ENCODE data around the gene EIF5A.

DNA sequence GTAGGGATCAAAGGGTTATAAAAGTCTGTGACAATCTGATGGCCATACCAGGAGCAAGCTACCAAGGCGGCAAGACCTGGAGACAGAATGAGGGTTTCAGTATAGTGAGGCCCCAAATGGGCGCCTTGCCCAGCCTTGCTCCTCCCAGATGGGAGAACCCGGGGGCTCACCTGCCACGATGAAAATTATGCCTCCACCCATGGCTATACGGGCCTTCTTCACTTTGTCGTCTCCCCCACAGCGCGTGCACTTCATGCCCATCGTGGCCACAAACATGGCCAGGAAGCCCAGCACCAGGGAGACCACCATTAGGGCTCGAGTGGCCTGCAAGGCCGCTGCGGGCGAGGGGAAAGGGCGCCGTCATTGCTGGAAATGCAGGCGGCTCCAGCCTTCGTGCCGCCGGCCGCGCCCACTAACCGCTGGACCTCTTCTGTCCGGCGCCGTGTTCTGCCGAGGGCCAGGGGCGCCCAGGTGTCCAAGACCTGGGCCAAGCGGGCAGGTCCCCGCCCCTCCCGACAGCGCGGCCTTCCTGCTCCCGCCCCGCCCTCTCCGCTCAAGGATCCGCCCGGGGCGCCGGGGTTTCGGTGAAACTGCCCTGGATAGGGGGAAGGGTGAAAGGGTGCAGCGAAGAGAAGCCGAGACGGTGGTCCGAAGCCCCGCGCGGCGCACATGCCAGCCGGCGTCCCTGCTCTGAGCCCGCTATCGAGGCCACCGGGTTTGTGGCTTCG is 46.6 kb upstream of the EIF5A start:
- no peak for TF ChIP-seq EZH2phosphoT487 (IDR thresholded peaks at IDR 0.05; ENCODE audit: low read length)
- TF ChIP-seq, protein P1, sequence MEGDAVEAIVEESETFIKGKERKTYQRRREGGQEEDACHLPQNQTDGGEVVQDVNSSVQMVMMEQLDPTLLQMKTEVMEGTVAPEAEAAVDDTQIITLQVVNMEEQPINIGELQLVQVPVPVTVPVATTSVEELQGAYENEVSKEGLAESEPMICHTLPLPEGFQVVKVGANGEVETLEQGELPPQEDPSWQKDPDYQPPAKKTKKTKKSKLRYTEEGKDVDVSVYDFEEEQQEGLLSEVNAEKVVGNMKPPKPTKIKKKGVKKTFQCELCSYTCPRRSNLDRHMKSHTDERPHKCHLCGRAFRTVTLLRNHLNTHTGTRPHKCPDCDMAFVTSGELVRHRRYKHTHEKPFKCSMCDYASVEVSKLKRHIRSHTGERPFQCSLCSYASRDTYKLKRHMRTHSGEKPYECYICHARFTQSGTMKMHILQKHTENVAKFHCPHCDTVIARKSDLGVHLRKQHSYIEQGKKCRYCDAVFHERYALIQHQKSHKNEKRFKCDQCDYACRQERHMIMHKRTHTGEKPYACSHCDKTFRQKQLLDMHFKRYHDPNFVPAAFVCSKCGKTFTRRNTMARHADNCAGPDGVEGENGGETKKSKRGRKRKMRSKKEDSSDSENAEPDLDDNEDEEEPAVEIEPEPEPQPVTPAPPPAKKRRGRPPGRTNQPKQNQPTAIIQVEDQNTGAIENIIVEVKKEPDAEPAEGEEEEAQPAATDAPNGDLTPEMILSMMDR (IDR thresholded peaks at IDR 0.05; ENCODE audit: low read length), result no peak
- TF ChIP-seq EZH2 (optimal IDR thresholded peaks at IDR 0.05; ENCODE audit: low read depth, low read length), result no peak
